ENCODE data around the gene KLHL9.

The KLHL9 gene

DNA sequence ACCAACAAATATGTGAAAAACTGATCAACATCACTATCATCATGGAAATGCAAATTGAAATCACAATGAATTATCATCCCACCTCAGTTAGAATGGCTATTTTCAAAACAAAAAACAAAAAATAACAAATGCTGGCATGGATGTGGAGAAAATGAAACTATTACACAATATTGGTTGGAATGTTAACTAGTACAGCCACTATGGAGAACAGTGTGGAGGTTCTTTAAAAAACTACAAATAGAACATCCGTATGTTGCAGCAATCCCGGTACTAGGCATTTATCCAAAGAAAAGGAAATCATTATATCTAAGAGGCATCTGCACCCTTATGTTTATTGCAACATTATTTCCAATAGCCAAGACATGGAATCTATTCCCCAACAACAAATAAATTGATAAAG, 21.1 kb downstream of the KLHL9 start:
- Histone ChIP-seq H3K27me3 (no peaks in the 10 kb centered on the region), H3K9me3 (no peaks in the 10 kb centered on the region), H3K27ac (no peak overlapping the region), H3K4me3 (no peak overlapping the region), H3K36me3 (no peaks in the 10 kb centered on the region), H3K4me1 (peaks cover 0 to 13% (median 0%) of the 10 kb centered on the region in 4 donors)
- no peak for DNase-seq
- intact Hi-C loops (cut with DNase I; ENCODE audit: low total_unique reads): no loop called here
- TF ChIP-seq, protein P1, sequence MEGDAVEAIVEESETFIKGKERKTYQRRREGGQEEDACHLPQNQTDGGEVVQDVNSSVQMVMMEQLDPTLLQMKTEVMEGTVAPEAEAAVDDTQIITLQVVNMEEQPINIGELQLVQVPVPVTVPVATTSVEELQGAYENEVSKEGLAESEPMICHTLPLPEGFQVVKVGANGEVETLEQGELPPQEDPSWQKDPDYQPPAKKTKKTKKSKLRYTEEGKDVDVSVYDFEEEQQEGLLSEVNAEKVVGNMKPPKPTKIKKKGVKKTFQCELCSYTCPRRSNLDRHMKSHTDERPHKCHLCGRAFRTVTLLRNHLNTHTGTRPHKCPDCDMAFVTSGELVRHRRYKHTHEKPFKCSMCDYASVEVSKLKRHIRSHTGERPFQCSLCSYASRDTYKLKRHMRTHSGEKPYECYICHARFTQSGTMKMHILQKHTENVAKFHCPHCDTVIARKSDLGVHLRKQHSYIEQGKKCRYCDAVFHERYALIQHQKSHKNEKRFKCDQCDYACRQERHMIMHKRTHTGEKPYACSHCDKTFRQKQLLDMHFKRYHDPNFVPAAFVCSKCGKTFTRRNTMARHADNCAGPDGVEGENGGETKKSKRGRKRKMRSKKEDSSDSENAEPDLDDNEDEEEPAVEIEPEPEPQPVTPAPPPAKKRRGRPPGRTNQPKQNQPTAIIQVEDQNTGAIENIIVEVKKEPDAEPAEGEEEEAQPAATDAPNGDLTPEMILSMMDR (IDR thresholded peaks at IDR 0.05): no peak

DNA sequence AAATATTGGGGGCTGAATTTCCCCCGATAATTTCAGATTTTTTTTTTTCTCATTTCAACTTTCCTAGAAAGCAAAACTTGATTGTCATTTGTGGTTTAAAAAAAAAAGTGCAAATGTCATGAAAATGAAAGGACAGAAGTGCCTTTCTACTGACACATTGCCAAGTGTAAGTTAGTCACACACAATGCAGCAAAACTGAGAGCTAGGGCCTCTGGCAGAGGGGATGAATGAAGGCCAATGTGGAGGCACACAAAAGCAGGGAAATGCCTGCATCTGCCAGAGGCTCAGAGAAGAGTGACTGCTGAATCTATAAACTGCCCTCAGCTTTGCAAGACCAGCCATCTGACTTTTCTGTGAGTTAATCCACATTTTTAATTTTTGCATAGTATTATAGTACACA, 23.3 kb downstream of the KLHL9 start:
- intact Hi-C loops (cut with DNase I; ENCODE audit: low total_unique reads): no loop called here
- no peaks in the 10 kb centered on the region for H3K36me3 ChIP-seq
- H3K27ac ChIP-seq: no peak overlapping the region
- H3K27me3 ChIP-seq: no peaks in the 10 kb centered on the region
- no peak for DNase-seq
- H3K4me3 ChIP-seq: no peak overlapping the region
- H3K4me1 ChIP-seq: peaks cover 0 to 8% (median 0%) of the 10 kb centered on the region in 4 donors
- no peaks in the 10 kb centered on the region for H3K9me3 ChIP-seq
- TF ChIP-seq, protein P1 (IDR thresholded peaks at IDR 0.05): no peak

DNA sequence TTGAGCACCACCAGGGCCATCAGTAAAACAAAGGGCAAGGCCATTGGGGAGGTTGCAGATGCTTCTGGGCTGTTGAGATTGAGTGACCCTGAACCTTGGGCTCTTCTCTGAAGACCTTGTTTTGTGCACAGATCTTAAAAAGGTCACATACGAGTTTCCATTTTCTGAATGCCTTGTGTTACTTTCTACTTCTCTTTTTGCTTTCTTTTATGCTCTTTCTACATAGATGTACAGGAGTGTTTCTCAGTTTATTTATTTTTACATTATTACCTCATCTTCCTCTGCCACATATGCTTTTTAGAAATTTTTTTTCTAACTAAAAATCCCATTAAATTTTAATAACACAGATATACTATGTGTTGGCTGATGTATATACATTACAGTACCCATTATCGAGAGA, 30.0 kb downstream of the KLHL9 start, which contains the start of gene IFNA5:
TSS of gene IFNA5 (minus strand) at position 101 of the 400 bp plus-strand sequence. CDS start at position 44, 57 bp downstream.
- no peaks in the 10 kb centered on the region for H3K27me3 ChIP-seq
- H3K36me3 ChIP-seq: no peaks in the 10 kb centered on the region
- TF ChIP-seq, protein P1 (IDR thresholded peaks at IDR 0.05): no peak
- H3K4me3 ChIP-seq: no peak within 1 kb of the TSS
- intact Hi-C loops (cut with DNase I; ENCODE audit: low total_unique reads): no loop called here
- no peak within 1 kb of the TSS for H3K27ac ChIP-seq
- no peaks in the 10 kb centered on the region for H3K4me1 ChIP-seq
- DNase-seq: no peak
- no peaks in the 10 kb centered on the region for H3K9me3 ChIP-seq

DNA sequence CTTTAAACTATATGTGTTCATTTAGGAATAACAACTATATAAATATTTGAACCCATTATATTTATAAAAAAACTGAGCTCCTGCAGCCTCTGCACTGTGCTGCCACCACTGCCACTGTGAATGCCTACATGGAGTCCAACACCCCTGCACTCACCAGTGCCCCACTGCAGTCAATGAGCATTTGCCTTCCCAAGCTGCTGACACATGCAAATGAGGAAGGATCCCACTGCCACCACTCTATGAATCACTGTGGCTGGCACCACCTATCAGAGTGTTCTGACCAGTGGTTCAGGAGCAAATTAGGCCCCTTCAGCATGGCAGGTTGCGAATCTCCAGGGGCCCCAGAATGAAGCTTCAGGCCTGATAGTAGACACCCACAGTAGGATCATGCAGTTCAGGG, 39.2 kb downstream of the KLHL9 start:
- Histone ChIP-seq H3K9me3 (no peaks in the 10 kb centered on the region), H3K36me3 (no peaks in the 10 kb centered on the region), H3K27ac (no peak overlapping the region), H3K27me3 (no peaks in the 10 kb centered on the region), H3K4me1 (no peaks in the 10 kb centered on the region), H3K4me3 (no peak overlapping the region)
- no peak for DNase-seq
- TF ChIP-seq, protein P1 (IDR thresholded peaks at IDR 0.05): no peak
- intact Hi-C loops (cut with DNase I; ENCODE audit: low total_unique reads): no loop called here

DNA sequence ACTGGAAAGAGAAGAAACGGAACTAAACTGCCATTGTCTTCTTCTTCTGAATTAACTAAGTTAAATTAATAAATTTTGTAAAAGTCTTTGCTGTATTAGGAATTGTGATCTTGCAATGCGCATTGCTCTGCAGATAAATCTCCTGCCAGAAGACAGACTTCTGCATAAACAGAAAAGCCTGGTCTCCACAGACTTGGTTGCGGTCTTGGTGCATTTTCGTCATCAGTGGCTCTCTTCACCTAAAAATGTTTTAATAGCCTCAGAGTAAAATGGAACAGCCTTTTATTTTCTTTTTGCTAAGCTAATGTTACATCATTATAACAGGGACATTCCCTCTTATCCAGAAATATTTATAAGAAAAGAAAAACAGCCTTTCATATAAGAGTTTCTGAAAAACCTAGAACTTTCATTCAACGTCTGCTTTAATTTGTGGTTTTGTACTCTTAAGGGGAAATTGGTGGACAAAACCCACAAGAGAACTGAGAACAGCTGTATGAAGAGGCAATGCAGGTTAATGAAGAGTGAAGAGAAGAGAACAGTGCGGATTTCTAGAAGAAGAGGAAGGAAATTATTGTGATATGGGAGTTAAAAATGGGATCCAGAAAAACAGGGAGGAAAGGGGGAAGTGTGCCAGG, 40.2 kb downstream of the KLHL9 start:
- H3K36me3 ChIP-seq: no peaks in the 10 kb centered on the region
- DNase-seq: no peak
- TF ChIP-seq, protein P1 (IDR thresholded peaks at IDR 0.05): no peak
- no peak overlapping the region for H3K4me3 ChIP-seq
- H3K9me3 ChIP-seq: no peaks in the 10 kb centered on the region
- H3K4me1 ChIP-seq: no peaks in the 10 kb centered on the region
- intact Hi-C loops (cut with DNase I; ENCODE audit: low total_unique reads): no loop called here
- H3K27me3 ChIP-seq: no peaks in the 10 kb centered on the region
- no peak overlapping the region for H3K27ac ChIP-seq

Measured in tibial artery (tissue), 4 donors.